ENCODE measurements around the gene ZNF366. TPM values are rescaled to one million over a fixed set of nuclear protein-coding genes. Genes with fewer than 3 reads are reported as not detected.

The ZNF366 gene
- total and polyA plus RNA-seq, 8 donors, result 0.26 to 1.0 (median 0.52) TPM

DNA sequence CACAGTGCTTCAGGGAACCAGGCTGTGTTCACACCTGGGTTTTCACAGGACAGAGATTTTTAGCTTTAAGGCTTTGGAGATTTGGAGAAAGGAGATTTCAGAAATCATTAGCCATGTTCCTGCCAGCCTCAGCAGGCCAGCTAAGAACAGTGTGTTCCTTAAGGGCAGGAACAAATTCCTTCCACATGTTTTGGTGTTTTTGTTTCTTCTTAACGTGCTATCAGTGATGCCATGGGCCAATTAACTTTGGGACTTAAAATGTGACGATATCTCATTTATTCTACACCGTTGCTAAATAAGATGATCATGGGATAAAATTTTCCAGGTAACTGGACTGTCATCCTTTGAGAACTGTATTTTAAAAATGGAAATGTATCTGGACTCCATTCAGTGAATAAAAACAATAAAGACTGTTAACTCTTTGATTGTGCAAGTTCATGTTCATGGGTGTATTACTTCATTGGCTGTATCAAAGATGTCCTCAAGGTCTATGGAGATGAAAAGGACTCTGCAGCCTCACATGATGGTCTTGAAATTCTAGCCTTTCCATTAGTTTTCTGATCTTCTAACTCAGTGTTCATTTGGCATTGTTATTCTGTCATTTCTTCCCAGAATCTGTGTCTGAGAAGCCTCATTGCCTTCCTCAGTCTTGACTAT, 72.3 kb downstream of the ZNF366 start:
- no peak overlapping the region for H3K4me3 ChIP-seq
- TF ChIP-seq, protein P1, sequence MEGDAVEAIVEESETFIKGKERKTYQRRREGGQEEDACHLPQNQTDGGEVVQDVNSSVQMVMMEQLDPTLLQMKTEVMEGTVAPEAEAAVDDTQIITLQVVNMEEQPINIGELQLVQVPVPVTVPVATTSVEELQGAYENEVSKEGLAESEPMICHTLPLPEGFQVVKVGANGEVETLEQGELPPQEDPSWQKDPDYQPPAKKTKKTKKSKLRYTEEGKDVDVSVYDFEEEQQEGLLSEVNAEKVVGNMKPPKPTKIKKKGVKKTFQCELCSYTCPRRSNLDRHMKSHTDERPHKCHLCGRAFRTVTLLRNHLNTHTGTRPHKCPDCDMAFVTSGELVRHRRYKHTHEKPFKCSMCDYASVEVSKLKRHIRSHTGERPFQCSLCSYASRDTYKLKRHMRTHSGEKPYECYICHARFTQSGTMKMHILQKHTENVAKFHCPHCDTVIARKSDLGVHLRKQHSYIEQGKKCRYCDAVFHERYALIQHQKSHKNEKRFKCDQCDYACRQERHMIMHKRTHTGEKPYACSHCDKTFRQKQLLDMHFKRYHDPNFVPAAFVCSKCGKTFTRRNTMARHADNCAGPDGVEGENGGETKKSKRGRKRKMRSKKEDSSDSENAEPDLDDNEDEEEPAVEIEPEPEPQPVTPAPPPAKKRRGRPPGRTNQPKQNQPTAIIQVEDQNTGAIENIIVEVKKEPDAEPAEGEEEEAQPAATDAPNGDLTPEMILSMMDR (IDR thresholded peaks at IDR 0.05), result no peak
- no peaks in the 10 kb centered on the region for H3K27me3 ChIP-seq
- 74% methylated on average over 3 of the region's 3 CpGs for WGBS, 2 donors
- FAIRE-seq (no peak), DNase-seq (no peak), ATAC-seq (no peak)
- H3K9me3 ChIP-seq, result no peaks in the 10 kb centered on the region
- H3K4me1 ChIP-seq, result peaks cover 0 to 5% (median 3%) of the 10 kb centered on the region in 3 donors
- H3K27ac ChIP-seq, result no peak overlapping the region
- no peaks in the 10 kb centered on the region for H3K36me3 ChIP-seq
- intact Hi-C loops (cut with DNase I), result no loop called here

DNA sequence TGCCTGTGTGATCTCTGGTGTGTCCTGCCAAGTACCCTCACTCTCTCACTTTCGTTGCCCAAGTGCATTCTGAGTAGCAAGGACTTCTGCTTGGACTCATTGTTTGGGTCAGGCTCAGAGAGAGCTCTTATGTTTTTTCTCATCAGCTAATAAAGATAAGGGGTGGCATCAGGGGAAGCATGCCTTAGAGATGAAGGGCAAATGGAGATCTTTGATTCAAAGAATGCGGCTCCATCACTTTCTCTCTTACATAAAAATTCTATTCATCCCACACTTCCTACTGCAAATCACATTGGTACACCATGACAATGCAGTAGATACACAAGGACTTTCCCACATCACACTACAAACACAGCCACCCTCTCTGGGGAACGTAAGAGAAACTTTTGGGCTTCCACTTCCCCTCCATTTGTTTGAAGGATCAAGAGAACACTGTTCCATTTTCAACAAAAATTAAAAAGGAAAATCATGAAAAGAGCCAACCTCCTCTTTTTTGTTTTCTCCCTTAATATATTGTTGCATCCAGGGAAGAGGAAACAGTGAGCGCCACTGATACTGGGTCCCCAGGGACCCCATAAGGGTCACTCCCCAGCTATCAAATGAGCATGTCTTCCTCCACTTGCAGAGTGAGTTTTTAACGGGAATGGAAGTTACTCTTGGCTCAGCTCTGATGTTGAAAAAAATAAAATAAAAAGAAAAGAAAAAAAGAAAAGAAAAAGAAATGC, 73.0 kb downstream of the ZNF366 start:
- DNase-seq (no peak), FAIRE-seq (no peak), ATAC-seq (no peak)
- Histone ChIP-seq H3K4me1 (no peaks in the 10 kb centered on the region), H3K27me3 (no peaks in the 10 kb centered on the region), H3K4me3 (no peak overlapping the region), H3K36me3 (no peaks in the 10 kb centered on the region), H3K9me3 (no peaks in the 10 kb centered on the region), H3K27ac (no peak overlapping the region)
- intact Hi-C loops (cut with DNase I), result no loop called here
- TF ChIP-seq, protein P1 (IDR thresholded peaks at IDR 0.05), result no peak
- 72 to 77% methylated on average over 5 of the region's 5 CpGs for WGBS, 2 donors

DNA sequence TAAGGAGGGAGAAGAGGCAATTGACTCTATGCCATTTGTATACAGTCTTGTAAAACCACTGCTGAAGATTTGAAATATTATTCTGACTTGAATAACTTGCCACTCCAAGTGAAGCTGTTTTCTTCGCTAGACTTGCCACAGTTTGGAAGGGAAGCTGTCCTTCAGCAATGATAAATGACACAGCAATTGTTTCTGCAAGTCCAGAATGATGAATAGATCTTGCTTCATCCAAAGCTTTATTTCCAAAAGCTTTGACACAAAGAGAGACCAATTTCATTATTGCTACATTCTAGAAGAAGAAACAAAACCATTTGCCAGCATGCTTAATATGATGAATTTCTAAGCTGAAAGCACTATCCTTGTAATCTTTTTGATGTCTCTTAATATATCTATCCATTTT, 73.7 kb downstream of the ZNF366 start:
- ATAC-seq (no peak), DNase-seq (no peak), FAIRE-seq (no peak)
- TF ChIP-seq, protein P1 (IDR thresholded peaks at IDR 0.05), result no peak
- Histone ChIP-seq H3K36me3 (no peaks in the 10 kb centered on the region), H3K27ac (no peak overlapping the region), H3K4me1 (no peaks in the 10 kb centered on the region), H3K27me3 (no peaks in the 10 kb centered on the region), H3K4me3 (no peak overlapping the region), H3K9me3 (no peaks in the 10 kb centered on the region)
- intact Hi-C loops (cut with DNase I), result no loop called here
- 61 to 71% methylated on average over 1 of the region's 1 CpG for WGBS, 2 donors

DNA sequence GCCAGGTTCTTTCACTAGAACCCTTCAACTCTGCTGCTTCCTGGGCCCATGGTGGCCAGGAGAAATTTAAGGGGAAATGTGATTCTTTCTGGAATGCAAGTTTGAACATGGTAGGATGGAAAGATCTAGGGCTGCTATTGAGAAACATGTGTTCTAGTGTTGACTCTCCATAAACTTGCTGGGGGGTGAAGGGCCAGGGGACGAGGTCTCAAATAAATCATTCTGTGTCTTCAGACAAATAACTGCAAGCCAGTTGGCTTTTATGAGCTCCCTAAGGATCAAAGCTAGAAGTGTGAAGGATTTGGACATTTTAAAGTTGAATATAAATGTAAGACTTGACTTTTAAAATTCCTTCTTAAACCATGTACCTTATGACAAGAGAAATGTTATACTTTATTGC, 78.5 kb downstream of the ZNF366 start:
- TF ChIP-seq, protein P1 (IDR thresholded peaks at IDR 0.05), result no peak
- WGBS, 2 donors, result 69 to 77% methylated on average over 1 of the region's 1 CpG
- no peak overlapping the region for H3K4me3 ChIP-seq
- no peak overlapping the region for H3K27ac ChIP-seq
- ATAC-seq (no peak), FAIRE-seq (no peak), DNase-seq (no peak)
- H3K9me3 ChIP-seq, result no peaks in the 10 kb centered on the region
- no peaks in the 10 kb centered on the region for H3K36me3 ChIP-seq
- no peaks in the 10 kb centered on the region for H3K27me3 ChIP-seq
- intact Hi-C loops (cut with DNase I), result no loop called here
- peaks cover 0 to 5% (median 0%) of the 10 kb centered on the region in 3 donors for H3K4me1 ChIP-seq

All from pancreas (tissue), 10 donors.